IPS-NIHi7 (cell line): ENCODE measurements around the gene POU5F2.

Experiments
- DNase-seq: peaks from one replicate; pipeline ENCODE4 v3.0.0; 2012; ENCODE audit warnings: mixed read lengths; ENCODE audit errors: extremely low spot score

POU5F2 gene

GRCh38 chr5:93741136-93741811, at the start of gene POU5F2:
Gene POU5F2 (minus strand): TSS chr5:93741600. CDS start chr5:93741563, 37 bp downstream.
- DNase-seq: peak; percentile 69

GRCh38 chr5:93790401-93790800, 49.0 kb upstream of the POU5F2 start:
- DNase-seq: no peak

GRCh38 chr5:93789173-93790067, 48.0 kb upstream of the POU5F2 start:
- DNase-seq: no peak

- no peak for DNase-seq
Measured at GRCh38 chr5:93787598-93787997, 46.2 kb upstream of the POU5F2 start.

GRCh38 chr5:93785475-93785874, 44.1 kb upstream of the POU5F2 start:
- DNase-seq: no peak

- no peak for DNase-seq
Measured at GRCh38 chr5:93782978-93783377, 41.6 kb upstream of the POU5F2 start.

GRCh38 chr5:93777620-93778019, 36.2 kb upstream of the POU5F2 start:
- DNase-seq: no peak

GRCh38 chr5:93756372-93756771, 15.0 kb upstream of the POU5F2 start:
- DNase-seq: no peak

GRCh38 chr5:93755716-93756115, 14.3 kb upstream of the POU5F2 start:
- DNase-seq: no peak

- DNase-seq: no peak
Measured at GRCh38 chr5:93748875-93749397, 7.5 kb upstream of the POU5F2 start.

GRCh38 chr5:93746406-93747056, 5.1 kb upstream of the POU5F2 start:
- DNase-seq: no peak

- DNase-seq: no peak
Measured at GRCh38 chr5:93736284-93736683, 5.1 kb downstream of the POU5F2 start.

GRCh38 chr5:93735378-93735777, 6.0 kb downstream of the POU5F2 start:
- DNase-seq: no peak

- DNase-seq: no peak
Measured at GRCh38 chr5:93731987-93732386, 9.4 kb downstream of the POU5F2 start.

GRCh38 chr5:93726595-93726994, 14.8 kb downstream of the POU5F2 start:
- no peak for DNase-seq

GRCh38 chr5:93724791-93725190, 16.6 kb downstream of the POU5F2 start:
- no peak for DNase-seq

- DNase-seq: no peak
Measured at GRCh38 chr5:93723681-93724080, 17.7 kb downstream of the POU5F2 start.

GRCh38 chr5:93723005-93723404, 18.4 kb downstream of the POU5F2 start:
- no peak for DNase-seq

GRCh38 chr5:93722588-93722987, 18.8 kb downstream of the POU5F2 start:
- DNase-seq: no peak

GRCh38 chr5:93721511-93721910, 19.9 kb downstream of the POU5F2 start:
- DNase-seq: no peak

- no peak for DNase-seq
Measured at GRCh38 chr5:93721071-93721470, 20.3 kb downstream of the POU5F2 start.

- no peak for DNase-seq
Measured at GRCh38 chr5:93717162-93717561, 24.2 kb downstream of the POU5F2 start.
